Measurements from ENCODE around the gene BEST4. TPM values are rescaled to one million over a fixed set of nuclear protein-coding genes. Genes with fewer than 3 reads are reported as not detected.
A peak's percentile ranks its signal among the peaks of the same experiment; 100 is the strongest.

BEST4 gene
- total and polyA plus RNA-seq, 5 donors from 2014 or later: 0.20 to 0.88 (median 0.67) TPM; not detected in 1

- H3K9me3 Mint-ChIP-seq: no peaks in the 10 kb centered on the region
- DNase-seq (no peak), ATAC-seq (ENCODE audit: low read depth in 2 of 2) (no peak)
- Histone ChIP-seq H3K4me1 (ENCODE audit: control insufficient read depth, insufficient read depth, low read length, poor library complexity, severe bottlenecking) (no peaks in the 10 kb centered on the region), H3K9me3 (ENCODE audit: control insufficient read depth in 2 of 2, low read length in 2 of 2) (no peaks in the 10 kb centered on the region), H3K4me3 (ENCODE audit: low read depth, low read length) (no peak overlapping the region), H3K27me3 (ENCODE audit: control insufficient read depth, insufficient read depth, low read length) (no peaks in the 10 kb centered on the region), H3K36me3 (ENCODE audit: control insufficient read depth, insufficient read depth, low read length) (no peaks in the 10 kb centered on the region), H3K27ac (ENCODE audit: insufficient read depth, low read length, poor library complexity, severe bottlenecking) (no peak overlapping the region)
- no peaks in the 10 kb centered on the region for H3K36me3 Mint-ChIP-seq
- peak overlapping the region in 1 of 4 donors; percentile 21 for H3K4me3 Mint-ChIP-seq
- H3K4me1 Mint-ChIP-seq: peaks cover 0 to 4% (median under 1%) of the 10 kb centered on the region in 4 donors
- H3K27ac Mint-ChIP-seq: peak overlapping the region in 1 of 3 donors; percentile 16
- H3K27me3 Mint-ChIP-seq: no peaks in the 10 kb centered on the region
These were observed 4.9 kb upstream of the BEST4 start for GRCh38 chr1:44792736-44793502.

DNA sequence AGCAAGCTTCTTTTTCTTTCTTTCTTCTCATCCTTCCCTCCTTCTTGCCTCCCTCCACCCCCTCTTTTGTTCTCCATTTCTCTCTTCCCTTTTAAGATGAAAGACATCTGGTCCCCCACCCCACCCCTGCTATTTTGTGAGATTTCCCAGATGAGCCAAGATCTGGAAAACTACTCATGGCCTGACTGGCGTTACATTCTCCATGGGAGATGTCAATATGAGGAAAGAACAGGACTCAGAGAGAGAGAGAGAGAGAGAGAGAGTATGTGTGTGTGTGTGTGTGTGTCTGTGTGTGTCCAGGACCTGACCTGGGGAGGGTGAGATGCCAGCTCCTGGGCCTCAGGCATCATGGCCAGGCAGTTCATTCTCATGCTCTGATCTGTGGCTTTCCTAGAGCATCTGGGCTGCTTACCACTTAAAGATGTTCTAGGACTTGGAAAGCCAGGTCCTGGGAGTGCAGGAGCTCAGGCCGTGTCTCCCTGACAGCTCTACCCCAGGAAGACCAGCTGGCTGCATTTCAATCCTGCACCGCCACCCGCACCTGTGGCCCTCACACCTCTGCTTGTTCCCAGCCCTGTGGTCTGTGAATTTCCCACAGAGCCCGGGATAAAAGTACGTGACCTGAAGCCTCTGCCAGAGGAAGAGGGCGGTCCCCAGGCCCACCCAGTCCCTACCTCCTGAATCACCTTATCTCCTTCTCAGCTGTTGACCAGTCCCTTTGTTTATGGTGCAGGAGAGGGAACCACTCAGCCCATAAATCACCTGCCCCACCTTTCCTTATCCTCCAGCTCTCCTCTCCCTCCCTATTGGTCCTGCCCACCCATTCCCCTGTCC, 3.2 kb upstream of the BEST4 start:
- Mint-ChIP-seq H3K4me1 (peaks cover 0 to 4% (median 3%) of the 10 kb centered on the region in 4 donors), H3K27ac (peak overlapping the region in 1 of 3 donors; percentile 67)
- H3K9me3 ChIP-seq (ENCODE audit: control insufficient read depth in 2 of 2, low read length in 2 of 2): no peaks in the 10 kb centered on the region

DNA sequence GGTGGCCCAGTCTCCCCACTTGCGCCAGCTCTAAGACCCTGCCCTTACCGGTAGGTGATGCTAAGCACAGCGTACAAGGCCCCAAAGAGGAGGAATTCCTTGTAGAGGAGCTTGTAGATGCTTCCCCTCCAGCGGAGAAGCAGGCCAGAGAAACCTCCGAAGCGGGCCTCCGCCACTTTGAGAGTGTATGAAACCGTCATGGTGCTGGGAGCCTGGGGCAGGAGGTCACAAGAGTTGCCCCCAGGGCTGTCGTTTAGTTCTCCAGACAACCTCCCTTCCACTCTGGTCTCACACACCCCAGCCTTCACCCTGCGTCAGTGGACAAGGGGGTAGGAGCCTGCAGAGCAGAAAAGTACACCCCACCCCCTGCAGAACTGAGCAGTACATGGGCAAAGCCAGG, 464 bp downstream of the BEST4 start:
- H3K4me1 ChIP-seq (ENCODE audit: control insufficient read depth, insufficient read depth, low read length, poor library complexity, severe bottlenecking): peaks cover 34% of the 10 kb centered on the region
- Mint-ChIP-seq H3K27me3 (no peaks in the 10 kb centered on the region), H3K9me3 (no peaks in the 10 kb centered on the region), H3K27ac (no peak overlapping the region), H3K4me1 (peaks cover 4 to 31% (median 22%) of the 10 kb centered on the region in 4 donors), H3K4me3 (peak overlapping the region in 2 of 4 donors; percentile 25 to 54), H3K36me3 (no peaks in the 10 kb centered on the region)
- H3K4me3 ChIP-seq (ENCODE audit: low read depth, low read length): no peak overlapping the region
- H3K36me3 ChIP-seq (ENCODE audit: control insufficient read depth, insufficient read depth, low read length): no peaks in the 10 kb centered on the region
- DNase-seq (no peak), ATAC-seq (ENCODE audit: low read depth in 2 of 2) (no peak)
- no peaks in the 10 kb centered on the region for H3K9me3 ChIP-seq (ENCODE audit: control insufficient read depth in 2 of 2, low read length in 2 of 2)
- H3K27ac ChIP-seq (ENCODE audit: insufficient read depth, low read length, poor library complexity, severe bottlenecking): no peak overlapping the region
- H3K27me3 ChIP-seq (ENCODE audit: control insufficient read depth, insufficient read depth, low read length): no peaks in the 10 kb centered on the region

More for the DNA sequence above, 3.2 kb upstream of the BEST4 start:
- no peak for ATAC-seq (ENCODE audit: low read depth in 2 of 2)
- H3K36me3 ChIP-seq (ENCODE audit: control insufficient read depth, insufficient read depth, low read length): no peaks in the 10 kb centered on the region
- H3K4me1 ChIP-seq (ENCODE audit: control insufficient read depth, insufficient read depth, low read length, poor library complexity, severe bottlenecking): peaks cover 7% of the 10 kb centered on the region
- Mint-ChIP-seq H3K36me3 (no peaks in the 10 kb centered on the region), H3K27me3 (no peaks in the 10 kb centered on the region), H3K9me3 (no peaks in the 10 kb centered on the region), H3K4me3 (no peak overlapping the region)
- H3K4me3 ChIP-seq (ENCODE audit: low read depth, low read length): no peak overlapping the region
- H3K27ac ChIP-seq (ENCODE audit: insufficient read depth, low read length, poor library complexity, severe bottlenecking): no peak overlapping the region
- no peak for DNase-seq
- H3K27me3 ChIP-seq (ENCODE audit: control insufficient read depth, insufficient read depth, low read length): no peaks in the 10 kb centered on the region

- no peaks in the 10 kb centered on the region for H3K27me3 Mint-ChIP-seq
- no peaks in the 10 kb centered on the region for H3K9me3 Mint-ChIP-seq
- H3K4me1 Mint-ChIP-seq: peaks cover 4 to 31% (median 22%) of the 10 kb centered on the region in 4 donors
- Histone ChIP-seq H3K27ac (ENCODE audit: insufficient read depth, low read length, poor library complexity, severe bottlenecking) (peak overlapping the region; percentile 55), H3K27me3 (ENCODE audit: control insufficient read depth, insufficient read depth, low read length) (no peaks in the 10 kb centered on the region), H3K4me3 (ENCODE audit: low read depth, low read length) (no peak overlapping the region), H3K36me3 (ENCODE audit: control insufficient read depth, insufficient read depth, low read length) (no peaks in the 10 kb centered on the region), H3K9me3 (ENCODE audit: control insufficient read depth in 2 of 2, low read length in 2 of 2) (no peaks in the 10 kb centered on the region), H3K4me1 (ENCODE audit: control insufficient read depth, insufficient read depth, low read length, poor library complexity, severe bottlenecking) (peaks cover 34% of the 10 kb centered on the region)
- peak overlapping the region; percentile 25 to 85 (median 70) for H3K4me3 Mint-ChIP-seq
- no peak for ATAC-seq (ENCODE audit: low read depth in 2 of 2)
- no peaks in the 10 kb centered on the region for H3K36me3 Mint-ChIP-seq
- H3K27ac Mint-ChIP-seq: peak overlapping the region; percentile 58 to 94 (median 83)
- no peak for DNase-seq
These were observed 1.0 kb downstream of the BEST4 start for GRCh38 chr1:44786841-44787426.

GRCh38 chr1:44786138-44786840, 1.7 kb downstream of the BEST4 start:
- peak overlapping the region; percentile 43 to 85 (median 84) for H3K4me3 Mint-ChIP-seq
- H3K4me1 Mint-ChIP-seq: peaks cover 4 to 31% (median 22%) of the 10 kb centered on the region in 4 donors
- DNase-seq (peak; percentile 66 to 81 (median 79)), ATAC-seq (ENCODE audit: low read depth in 2 of 2) (peak; percentile 73 to 75)
- no peaks in the 10 kb centered on the region for H3K27me3 Mint-ChIP-seq
- H3K27me3 ChIP-seq (ENCODE audit: control insufficient read depth, insufficient read depth, low read length): no peaks in the 10 kb centered on the region
- H3K27ac Mint-ChIP-seq: peak overlapping the region; percentile 58 to 94 (median 83)
- H3K9me3 ChIP-seq (ENCODE audit: control insufficient read depth in 2 of 2, low read length in 2 of 2): no peaks in the 10 kb centered on the region
- H3K36me3 Mint-ChIP-seq: peaks cover 5% of the 10 kb centered on the region
- peaks cover 5% of the 10 kb centered on the region for H3K36me3 ChIP-seq (ENCODE audit: control insufficient read depth, insufficient read depth, low read length)
- no peaks in the 10 kb centered on the region for H3K9me3 Mint-ChIP-seq
- H3K4me3 ChIP-seq (ENCODE audit: low read depth, low read length): peak overlapping the region; percentile 59
- H3K27ac ChIP-seq (ENCODE audit: insufficient read depth, low read length, poor library complexity, severe bottlenecking): peak overlapping the region; percentile 55
- peaks cover 34% of the 10 kb centered on the region for H3K4me1 ChIP-seq (ENCODE audit: control insufficient read depth, insufficient read depth, low read length, poor library complexity, severe bottlenecking)

DNA sequence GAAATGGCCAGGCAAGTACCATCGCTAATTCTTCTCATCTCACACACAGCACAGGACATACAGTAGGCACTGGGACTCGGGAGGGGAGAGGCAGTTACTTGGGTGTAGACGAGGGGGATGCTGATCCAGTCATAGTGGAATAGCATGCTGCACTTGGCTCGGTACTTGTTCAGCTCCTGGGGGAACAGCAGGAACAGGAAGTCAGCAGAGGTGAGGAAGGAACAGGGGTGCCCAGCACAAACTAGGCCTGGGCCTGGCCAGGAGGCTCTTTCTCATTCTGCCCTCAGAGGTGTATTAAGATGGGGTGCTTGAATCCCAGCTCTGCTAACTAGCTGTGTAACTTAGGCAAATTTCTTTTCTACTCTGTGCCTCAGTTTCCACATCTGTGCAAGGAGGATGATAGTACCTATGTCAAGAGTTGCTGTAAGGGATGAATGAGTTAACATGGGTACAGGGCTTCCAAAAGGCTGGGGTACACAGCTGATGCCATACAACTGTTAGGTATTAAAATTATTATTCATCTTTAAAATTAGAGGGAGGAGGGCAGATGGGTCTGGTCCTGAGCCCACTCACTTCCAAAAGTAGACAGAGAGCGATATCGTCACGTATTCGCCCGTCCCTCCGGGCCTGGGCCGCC, 2.4 kb downstream of the BEST4 start:
- peak in 1 of 2 donors; percentile 1 for ATAC-seq (ENCODE audit: low read depth in 2 of 2)
- Mint-ChIP-seq H3K4me1 (peaks cover 4 to 36% (median 23%) of the 10 kb centered on the region in 4 donors), H3K4me3 (peak overlapping the region; percentile 84 to 88 (median 85)), H3K27ac (peak overlapping the region; percentile 23 to 84 (median 74)), H3K36me3 (peaks cover 11% of the 10 kb centered on the region), H3K27me3 (no peaks in the 10 kb centered on the region), H3K9me3 (no peaks in the 10 kb centered on the region)
- H3K27me3 ChIP-seq (ENCODE audit: control insufficient read depth, insufficient read depth, low read length): no peaks in the 10 kb centered on the region
- no peaks in the 10 kb centered on the region for H3K9me3 ChIP-seq (ENCODE audit: control insufficient read depth in 2 of 2, low read length in 2 of 2)
- H3K36me3 ChIP-seq (ENCODE audit: control insufficient read depth, insufficient read depth, low read length): peaks cover 11% of the 10 kb centered on the region
- DNase-seq: no peak
- H3K27ac ChIP-seq (ENCODE audit: insufficient read depth, low read length, poor library complexity, severe bottlenecking): peak overlapping the region; percentile 55
- peaks cover 34% of the 10 kb centered on the region for H3K4me1 ChIP-seq (ENCODE audit: control insufficient read depth, insufficient read depth, low read length, poor library complexity, severe bottlenecking)
- H3K4me3 ChIP-seq (ENCODE audit: low read depth, low read length): peak overlapping the region; percentile 59

DNA sequence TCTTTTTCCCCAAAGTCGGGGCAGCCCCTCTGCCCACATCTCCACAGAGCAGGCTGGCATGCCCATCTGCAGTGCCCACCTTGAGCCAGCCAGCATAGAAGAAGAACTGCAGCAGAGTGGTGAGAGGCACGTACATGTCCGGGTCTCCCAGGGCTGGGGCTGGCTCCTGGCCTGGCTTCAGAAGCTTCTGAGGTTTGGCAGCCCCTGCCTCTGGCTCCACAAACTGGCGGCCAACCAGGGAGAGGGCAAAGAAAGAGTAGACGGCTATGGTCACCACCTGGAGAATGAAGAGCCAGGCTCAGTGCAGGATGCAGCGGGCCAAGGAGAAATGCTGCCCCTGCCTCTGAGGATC, 3.0 kb downstream of the BEST4 start:
- ATAC-seq (ENCODE audit: low read depth in 2 of 2) (no peak), DNase-seq (no peak)
- H3K27ac ChIP-seq (ENCODE audit: insufficient read depth, low read length, poor library complexity, severe bottlenecking): no peak overlapping the region
- Mint-ChIP-seq H3K27ac (peak overlapping the region in 2 of 3 donors; percentile 84), H3K4me3 (peak overlapping the region; percentile 84 to 88 (median 85)), H3K36me3 (peaks cover 17% of the 10 kb centered on the region), H3K9me3 (no peaks in the 10 kb centered on the region), H3K27me3 (no peaks in the 10 kb centered on the region), H3K4me1 (peaks cover 4 to 36% (median 23%) of the 10 kb centered on the region in 4 donors)
- H3K36me3 ChIP-seq (ENCODE audit: control insufficient read depth, insufficient read depth, low read length): peaks cover 13% of the 10 kb centered on the region
- no peaks in the 10 kb centered on the region for H3K27me3 ChIP-seq (ENCODE audit: control insufficient read depth, insufficient read depth, low read length)
- H3K9me3 ChIP-seq (ENCODE audit: control insufficient read depth in 2 of 2, low read length in 2 of 2): no peaks in the 10 kb centered on the region
- peaks cover 34% of the 10 kb centered on the region for H3K4me1 ChIP-seq (ENCODE audit: control insufficient read depth, insufficient read depth, low read length, poor library complexity, severe bottlenecking)
- no peak overlapping the region for H3K4me3 ChIP-seq (ENCODE audit: low read depth, low read length)
